ENCODE measurements around the gene TMEM176A.

Gene TMEM176A

DNA sequence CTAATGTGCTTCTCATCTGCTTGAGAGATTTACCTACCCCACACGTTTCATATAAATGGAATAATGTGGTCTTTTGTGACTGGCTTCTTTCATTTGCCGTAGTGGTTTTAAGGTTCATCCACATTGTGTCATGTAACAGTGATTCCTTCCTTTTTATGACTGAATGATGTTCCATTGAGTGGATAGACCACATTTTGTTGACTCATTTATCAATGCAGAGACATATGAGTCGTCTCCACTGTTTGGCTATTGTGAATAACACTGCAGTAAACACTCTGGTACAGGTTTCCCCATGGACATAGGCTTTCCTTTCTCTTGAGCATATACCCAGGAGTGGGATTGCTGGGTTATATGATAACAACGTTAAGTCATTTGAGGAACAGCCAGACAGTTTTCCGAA, 49.7 kb downstream of the TMEM176A start:
- no peak for DNase-seq

DNA sequence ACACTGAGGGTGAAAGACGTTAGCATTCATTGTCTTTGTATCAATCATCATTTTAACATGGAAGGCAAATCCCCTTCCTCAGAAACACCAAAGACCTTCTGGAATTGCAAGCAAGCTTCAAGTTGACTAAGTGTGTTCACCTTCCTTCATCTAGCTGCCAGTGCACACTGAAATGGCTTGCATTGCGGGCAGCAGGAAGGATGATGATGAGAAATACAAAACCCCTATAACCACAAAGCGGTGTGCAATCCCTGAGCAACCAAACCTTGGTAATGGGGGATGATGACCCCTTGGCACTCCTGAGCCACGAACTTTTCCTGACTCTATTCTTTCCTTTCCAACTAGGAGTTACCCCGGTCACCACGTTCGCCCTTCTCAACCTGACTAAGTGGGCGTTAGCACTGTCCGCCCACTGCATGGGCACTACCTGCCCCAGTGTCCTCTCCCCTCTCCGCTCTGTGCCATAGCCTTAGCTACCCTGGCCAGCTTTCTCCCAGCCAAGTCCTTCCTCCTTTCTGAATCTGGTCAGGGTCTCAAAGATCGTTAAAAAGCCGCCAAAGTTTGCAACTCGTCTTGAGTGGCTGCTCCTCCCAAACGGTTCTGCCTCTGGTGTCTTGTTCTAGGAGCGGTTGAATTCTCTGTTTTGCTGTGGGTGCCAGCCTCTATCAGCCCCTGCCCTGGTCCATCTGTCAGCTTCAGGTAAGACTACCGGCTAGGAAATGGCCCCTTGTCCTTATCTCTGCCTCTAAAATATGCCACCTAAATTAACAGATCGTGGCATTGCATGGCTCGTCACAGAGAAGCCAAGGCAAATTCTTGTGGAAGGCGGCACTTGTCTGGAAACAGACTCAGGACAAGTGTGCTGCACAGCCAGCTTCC, 51.2 kb downstream of the TMEM176A start:
- DNase-seq = no peak

DNA sequence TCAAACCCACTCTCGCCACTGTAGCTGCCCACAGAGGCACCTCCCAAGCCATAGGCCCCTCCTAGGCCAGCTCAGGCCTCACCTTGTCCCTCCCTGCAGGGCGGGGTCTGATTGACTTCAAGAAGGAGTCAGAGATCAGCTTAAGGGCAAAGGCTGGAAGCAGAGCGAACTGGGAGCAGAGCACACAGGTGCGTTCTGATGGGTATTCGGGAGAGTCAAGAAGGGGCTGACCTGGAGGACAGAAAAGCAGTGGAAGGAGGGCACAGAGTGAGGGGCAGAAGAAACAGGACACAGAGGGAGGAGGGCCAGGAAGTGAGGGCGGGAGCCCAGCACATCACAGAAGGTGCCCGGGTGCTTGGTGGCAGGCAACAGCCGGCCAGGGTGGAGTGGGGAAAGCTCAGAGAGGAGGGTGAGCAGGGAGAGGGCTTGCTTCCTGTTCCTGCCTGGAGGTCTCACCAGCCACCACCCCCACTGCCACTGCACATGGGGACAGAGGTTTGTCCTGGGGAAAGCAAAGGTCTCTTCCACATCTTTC, 51.9 kb downstream of the TMEM176A start, which contains the start of gene AOC1:
TSS of gene AOC1 (plus strand) at position 147 of the 535 bp plus-strand sequence. CDS start 3,954 bp downstream, outside the sequence.
- no peak for DNase-seq

DNA sequence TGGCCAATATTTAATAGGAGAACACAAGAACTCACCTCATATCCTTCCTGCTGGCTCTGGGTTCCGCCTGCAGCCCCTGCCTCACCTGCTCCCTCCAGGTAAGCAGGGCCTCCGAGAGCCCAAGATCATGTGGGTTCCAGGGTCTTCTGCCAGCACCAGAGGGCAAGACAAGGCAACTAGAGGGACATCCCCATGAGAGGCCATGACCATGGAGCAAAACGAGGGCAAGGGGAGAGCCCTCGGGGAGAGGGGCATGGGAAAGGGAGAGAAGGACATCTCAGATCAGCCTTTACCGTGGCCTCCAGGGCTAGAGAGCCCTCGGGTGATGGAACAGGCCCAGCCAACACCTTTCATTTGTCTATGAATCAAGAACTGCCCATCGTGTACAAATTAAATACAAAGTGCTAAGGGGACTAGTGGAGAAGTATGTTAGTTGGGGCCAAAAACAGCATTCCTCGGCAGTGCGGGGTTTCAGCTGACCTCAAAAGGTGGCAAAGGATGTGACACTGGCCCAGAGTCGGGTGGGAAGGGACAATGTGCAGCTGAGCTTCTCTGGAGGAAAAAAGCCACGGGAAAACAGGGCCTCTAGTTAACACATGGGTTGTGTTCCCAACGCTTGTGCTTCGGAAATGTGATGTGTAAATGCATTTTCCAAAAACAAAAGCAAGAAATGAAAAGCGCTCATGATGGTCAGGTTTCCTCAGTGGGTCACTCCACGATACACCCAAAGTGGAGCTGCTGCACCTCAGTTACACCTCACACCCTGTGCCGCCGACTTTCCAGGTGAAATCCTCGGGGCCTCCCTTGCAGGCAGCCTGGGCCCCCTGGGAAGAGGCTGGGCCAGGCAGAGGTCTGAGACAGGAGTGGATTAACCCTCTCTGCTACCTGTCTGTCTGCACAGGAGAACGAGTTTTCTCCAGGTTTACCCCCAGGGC, 53.8 kb downstream of the TMEM176A start:
- DNase-seq = no peak
